Esophagus squamous epithelium (tissue), 5 donors: ENCODE results near the gene SOX6. TPM values are rescaled to one million over a fixed set of nuclear protein-coding genes. Genes with fewer than 3 reads are reported as not detected.
"Not testable (repeated sequence)": the region's sequence is repeated elsewhere in the genome, so short reads cannot be mapped to it uniquely, and the experiment has no call there.

Experiments used
- DNase-seq: peaks from one replicate; lab custom pipeline; 2025; lab: John Stamatoyannopoulos, UW
- H3K27ac ChIP-seq, 4 donors: fragments of 200-600 bp; sonication (generic); one replicate each; pipeline ENCODE4 v1.5.1; 2016 to 2019; ENCODE audit warnings: mild to moderate bottlenecking in 1 of 4
- H3K27me3 ChIP-seq, 4 donors: fragments of 200-600 bp; sonication (generic); 1 replicate in 3 of 4; 2 replicates in 1 of 4; pipeline versions ENCODE4 v1.5.1 to v1.6.0; 2017 to 2021; ENCODE audit warnings: antibody characterized with exemption in 1 of 4
- H3K36me3 ChIP-seq, 3 donors: fragments of 200-600 bp; sonication (generic); one replicate each; pipeline ENCODE4 v1.5.1; 2016 to 2019
- H3K4me1 ChIP-seq, 3 donors: fragments of 200-600 bp; sonication (generic); one replicate each; pipeline ENCODE4 v1.5.1; 2017 to 2019
- H3K4me3 ChIP-seq, 4 donors: fragments of 200-600 bp; sonication (generic); 1 replicate in 3 of 4; 2 replicates in 1 of 4; pipeline ENCODE4 v1.5.1; 2016 to 2019; ENCODE audit warnings: mild to moderate bottlenecking in 2 of 4, moderate library complexity in 1 of 4
- H3K9me3 ChIP-seq, 3 donors: fragments of 200-600 bp; sonication (generic); one replicate each; pipeline ENCODE4 v1.5.1; 2016 to 2019
- POLR2A ChIP-seq, 4 donors: fragments of 450-650 bp; IDR thresholded peaks; one replicate each; pipeline ENCODE4 v1.6.1; 2017; ENCODE audit warnings: antibody characterized with exemption in 4 of 4, mild to moderate bottlenecking in 4 of 4, moderate library complexity in 3 of 4
- WGBS, 2 donors: methylation state at CpG; one replicate each; pipeline ENCODE4 v1.1.5; 2018; 5-methylcytosine and 5-hydroxymethylcytosine counted together
- intact Hi-C: fragments of 100-400 bp; cut with DNase I; formaldehyde crosslinking; loops from one replicate; pipeline ENCODE4 v1.15.0; 2022
- total RNA-seq, 4 donors: library from RNA; depleted of rRNA; stranded (reverse); fragments of >200 nt; gene quantifications; one replicate each; pipeline ENCODE4 v1.1.0, GENCODE V29; 2016
- TF ChIP-seq, protein P1 (sequence below), 6 experiments: fragments of 450-650 bp in 4 of 6; fragments of 200-600 bp in 2 of 6; sonication (generic) in 2 of 6; IDR thresholded peaks; one replicate each; pipeline ENCODE4 v1.5.1; 2016 to 2019; ENCODE audit warnings: antibody characterized with exemption in 6 of 6, mild to moderate bottlenecking in 4 of 6, moderate library complexity in 4 of 6
- donor health status: DM: yes; HTN: yes; CAD: no.

The SOX6 gene
- total RNA-seq, 4 donors from 2014 or later = 7.8 to 16.0 (median 10.6) TPM

DNA sequence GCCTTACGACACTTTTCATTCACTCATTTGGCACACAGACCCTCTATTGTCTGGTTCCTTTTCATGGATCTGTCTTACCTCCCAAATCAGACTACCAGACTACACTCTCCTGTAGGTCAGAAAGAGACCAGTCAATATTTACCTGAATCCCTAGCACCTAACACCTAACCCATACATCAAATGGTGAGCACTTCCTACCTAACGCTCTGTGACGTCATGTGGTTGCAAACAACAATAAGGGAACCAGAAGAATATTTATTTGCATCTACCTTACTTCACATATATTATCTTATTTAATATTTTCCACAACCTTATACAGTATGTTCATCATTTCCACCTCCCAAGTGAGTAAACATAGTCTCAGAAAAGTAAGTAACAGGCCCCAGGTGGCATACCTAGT is 323.4 kb downstream of the SOX6 start:
- Histone ChIP-seq H3K9me3 (no peaks in the 10 kb centered on the region), H3K4me3 (no peak overlapping the region), H3K36me3 (no peaks in the 10 kb centered on the region), H3K4me1 (no peaks in the 10 kb centered on the region), H3K27me3 (no peaks in the 10 kb centered on the region), H3K27ac (no peak overlapping the region)
- intact Hi-C loops = no loop called here
- TF ChIP-seq POLR2A (IDR thresholded peaks at IDR 0.05) = no peak
- TF ChIP-seq, protein P1, sequence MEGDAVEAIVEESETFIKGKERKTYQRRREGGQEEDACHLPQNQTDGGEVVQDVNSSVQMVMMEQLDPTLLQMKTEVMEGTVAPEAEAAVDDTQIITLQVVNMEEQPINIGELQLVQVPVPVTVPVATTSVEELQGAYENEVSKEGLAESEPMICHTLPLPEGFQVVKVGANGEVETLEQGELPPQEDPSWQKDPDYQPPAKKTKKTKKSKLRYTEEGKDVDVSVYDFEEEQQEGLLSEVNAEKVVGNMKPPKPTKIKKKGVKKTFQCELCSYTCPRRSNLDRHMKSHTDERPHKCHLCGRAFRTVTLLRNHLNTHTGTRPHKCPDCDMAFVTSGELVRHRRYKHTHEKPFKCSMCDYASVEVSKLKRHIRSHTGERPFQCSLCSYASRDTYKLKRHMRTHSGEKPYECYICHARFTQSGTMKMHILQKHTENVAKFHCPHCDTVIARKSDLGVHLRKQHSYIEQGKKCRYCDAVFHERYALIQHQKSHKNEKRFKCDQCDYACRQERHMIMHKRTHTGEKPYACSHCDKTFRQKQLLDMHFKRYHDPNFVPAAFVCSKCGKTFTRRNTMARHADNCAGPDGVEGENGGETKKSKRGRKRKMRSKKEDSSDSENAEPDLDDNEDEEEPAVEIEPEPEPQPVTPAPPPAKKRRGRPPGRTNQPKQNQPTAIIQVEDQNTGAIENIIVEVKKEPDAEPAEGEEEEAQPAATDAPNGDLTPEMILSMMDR (IDR thresholded peaks at IDR 0.05) = no peak
- DNase-seq = no peak
- WGBS, 2 donors = 87 to 95% methylated on average over 3 of the region's 3 CpGs

GRCh38 chr11:16031210-16031609 is 325.1 kb downstream of the SOX6 start:
- DNase-seq = no peak
- WGBS, 2 donors = 92 to 100% methylated on average over 1 of the region's 1 CpG

DNA sequence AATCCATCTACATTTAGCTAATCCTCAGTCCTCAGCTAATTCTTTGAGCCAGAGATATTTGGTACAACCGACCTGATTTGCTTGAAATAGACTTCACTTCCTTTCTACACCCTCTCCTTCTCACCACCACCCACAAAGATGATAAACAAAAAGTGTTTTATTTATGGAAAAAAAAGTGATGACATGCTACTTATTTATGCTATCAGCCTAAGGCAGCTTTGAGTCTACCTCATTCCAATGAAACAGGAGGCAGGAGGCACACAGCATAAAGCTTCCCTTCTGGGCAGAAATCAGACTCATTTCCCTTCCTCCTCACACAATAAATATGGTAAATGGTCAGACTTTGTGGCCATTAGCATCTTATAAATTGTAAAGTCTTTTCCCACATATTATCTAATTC is 325.7 kb downstream of the SOX6 start:
- Histone ChIP-seq H3K36me3 (no peaks in the 10 kb centered on the region), H3K4me3 (no peak overlapping the region), H3K9me3 (no peaks in the 10 kb centered on the region), H3K4me1 (no peaks in the 10 kb centered on the region), H3K27me3 (no peaks in the 10 kb centered on the region), H3K27ac (no peak overlapping the region)
- 9 to 28% methylated on average over 1 of the region's 1 CpG for WGBS, 2 donors
- intact Hi-C loops = no loop called here
- TF ChIP-seq, protein P1 (IDR thresholded peaks at IDR 0.05) = no peak
- TF ChIP-seq POLR2A (IDR thresholded peaks at IDR 0.05) = no peak
- DNase-seq = no peak

More at GRCh38 chr11:16031210-16031609, 325.1 kb downstream of the SOX6 start:
- intact Hi-C loops = no loop called here
- H3K27me3 ChIP-seq = no peaks in the 10 kb centered on the region
- H3K9me3 ChIP-seq = no peaks in the 10 kb centered on the region
- no peaks in the 10 kb centered on the region for H3K4me1 ChIP-seq
- TF ChIP-seq, protein P1 (IDR thresholded peaks at IDR 0.05) = no peak
- no peak for TF ChIP-seq POLR2A (IDR thresholded peaks at IDR 0.05)
- H3K36me3 ChIP-seq = no peaks in the 10 kb centered on the region
- H3K4me3 ChIP-seq = no peak overlapping the region
- H3K27ac ChIP-seq = no peak overlapping the region

DNA sequence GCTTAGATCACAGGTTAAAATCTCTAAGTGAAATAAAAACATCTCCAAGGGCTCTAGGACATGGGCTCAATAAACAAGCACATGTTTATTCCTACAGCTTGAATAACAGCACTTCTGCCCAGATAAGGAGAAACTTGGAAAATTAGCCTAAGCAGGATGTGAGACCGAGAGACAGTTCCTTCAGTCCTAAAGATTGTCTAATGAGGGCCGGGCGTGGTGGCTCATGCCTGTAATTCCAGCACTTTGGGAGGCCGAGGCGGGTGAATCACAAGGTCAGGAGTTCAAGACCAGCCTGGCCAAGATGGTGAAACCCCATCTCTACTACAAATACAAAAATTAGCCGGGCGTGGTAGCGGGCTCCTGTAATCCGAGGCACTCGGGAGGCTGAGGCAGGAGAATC is 327.2 kb downstream of the SOX6 start:
- H3K27me3 ChIP-seq, H3K4me3 ChIP-seq, H3K36me3 ChIP-seq, H3K27ac ChIP-seq, DNase-seq, intact Hi-C loops, H3K4me1 ChIP-seq, H3K9me3 ChIP-seq: not testable (repeated sequence)
- WGBS, 2 donors = 78 to 89% methylated on average over 5 to 7 of the region's 10 CpGs

- WGBS, 2 donors = 90 to 92% methylated on average over 6 of the region's 6 CpGs
- TF ChIP-seq, protein P1 (IDR thresholded peaks at IDR 0.05) = no peak
- TF ChIP-seq POLR2A (IDR thresholded peaks at IDR 0.05) = no peak
- intact Hi-C loops = no loop called here
These were observed 327.9 kb downstream of the SOX6 start for GRCh38 chr11:16028419-16028818.

GRCh38 chr11:16027621-16028020 is 328.7 kb downstream of the SOX6 start:
- Histone ChIP-seq H3K27me3 (no peaks in the 10 kb centered on the region), H3K9me3 (no peaks in the 10 kb centered on the region), H3K4me1 (no peaks in the 10 kb centered on the region), H3K27ac (no peak overlapping the region), H3K4me3 (no peak overlapping the region), H3K36me3 (no peaks in the 10 kb centered on the region)
- 78 to 81% methylated on average over 6 of the region's 6 CpGs for WGBS, 2 donors
- TF ChIP-seq, protein P1 (IDR thresholded peaks at IDR 0.05) = no peak
- TF ChIP-seq POLR2A (IDR thresholded peaks at IDR 0.05) = no peak
- DNase-seq = no peak
- intact Hi-C loops = no loop called here

More at GRCh38 chr11:16028419-16028818, 327.9 kb downstream of the SOX6 start:
- no peak for DNase-seq
- H3K4me3 ChIP-seq = no peak overlapping the region
- no peaks in the 10 kb centered on the region for H3K36me3 ChIP-seq
- H3K27ac ChIP-seq = no peak overlapping the region
- no peaks in the 10 kb centered on the region for H3K4me1 ChIP-seq
- H3K27me3 ChIP-seq = no peaks in the 10 kb centered on the region
- H3K9me3 ChIP-seq = no peaks in the 10 kb centered on the region
